H1 (cell line): ENCODE data around the gene TRIM50. TPM values are rescaled to one million over a fixed set of nuclear protein-coding genes. Genes with fewer than 3 reads are reported as not detected.

Experiments used
- polyA plus RNA-seq, 7 experiments: library from polyadenylated mRNA; depleted of rRNA in 3 of 7; stranded (reverse) in 5 of 7; unstranded in 2 of 7; fragments of >200 nt in 5 of 7; fragments of 200-250 nt in 2 of 7; gene quantifications; 1 replicate in 5 of 7; 2 replicates in 1 of 7; 4 replicates in 1 of 7; pipeline versions ENCODE4 v1.2.1 to v1.2.3, GENCODE V29; 2011 to 2013; ENCODE audit warnings: missing spikeins in 2 of 7, mixed read lengths in 2 of 7
- small RNA-seq: library from polyadenylated mRNA; stranded (forward); fragments of <200 nt; extraction: miRNeasy Mini kit (QIAGEN cat#:217004); gene quantifications from one replicate; pipeline ENCODE3, GENCODE V24; 2013; ENCODE audit not compliant: insufficient read depth
- total RNA-seq: library from RNA; stranded (reverse); fragmentation: NEBNext Ultra II Directional; extraction: Animal tissue kit (Norgen Biotek cat#: 25700); gene quantifications from 2 replicates; pipeline ENCODE4 v1.2.1, GENCODE V29; 2021

The TRIM50 gene
- total and polyA plus RNA-seq, 2 of the 8 experiments (the other 6 are each of a cell fraction or from before 2014, with no cell fraction given) = 0.12 TPM; not detected in 1

Small RNAs within 50 kb of the gene (small RNA-seq; reads per million reads assigned to genes)
- not detected for gene RNU6-1080P

Other genes with a start within 250 kb of the TRIM50 start
- gene SPDYE9, start 242.0 kb downstream of the TRIM50 start, total RNA-seq = not detected in 2 replicates
- gene SPDYE9, start 242.0 kb downstream of the TRIM50 start, polyA plus RNA-seq (2011; rRNA removed) = not detected in 2 replicates
- 55.8 and 56.2 TPM in 2 replicates for gene NSUN5, start 19.3 kb downstream of the TRIM50 start, total RNA-seq
- gene NSUN5, start 19.3 kb downstream of the TRIM50 start, polyA plus RNA-seq (2011; rRNA removed) = 89.0 and 110 TPM in 2 replicates
- 0.19 TPM in 1 of 2 replicates, not detected in the other for gene FKBP6, start 79 bp upstream of the TRIM50 start, total RNA-seq
- gene FKBP6, start 79 bp upstream of the TRIM50 start, polyA plus RNA-seq (2011; rRNA removed) = 0.11 and 0.14 TPM in 2 replicates
- 3.2 and 3.5 TPM in 2 replicates for gene FZD9, start 105.7 kb upstream of the TRIM50 start, total RNA-seq
- 4.7 and 6.7 TPM in 2 replicates for gene FZD9, start 105.7 kb upstream of the TRIM50 start, polyA plus RNA-seq (2011; rRNA removed)
- 83.6 and 86.8 TPM in 2 replicates for gene BAZ1B, start 194.2 kb upstream of the TRIM50 start, total RNA-seq
- 14.8 and 21.0 TPM in 2 replicates for gene BAZ1B, start 194.2 kb upstream of the TRIM50 start, polyA plus RNA-seq (2011; rRNA removed)
- 24.9 and 32.3 TPM in 2 replicates for gene BCL7B, start 229.6 kb upstream of the TRIM50 start, total RNA-seq
- gene BCL7B, start 229.6 kb upstream of the TRIM50 start, polyA plus RNA-seq (2011; rRNA removed) = 42.1 and 44.6 TPM in 2 replicates